DMS53 treated with DMSO at 0.1 percent for 48 hours (cell line): ENCODE results near the gene STK4.
A peak's percentile ranks its signal among the peaks of the same experiment; 100 is the strongest.
"Not testable (repeated sequence)": the region's sequence is repeated elsewhere in the genome, so short reads cannot be mapped to it uniquely, and the experiment has no call there.

ENCODE experiments used
- DNase-seq: peaks from one replicate; lab custom pipeline; 2025; ENCODE audit not compliant: unreplicated experiment; lab: John Stamatoyannopoulos, UW

Gene STK4

DNA sequence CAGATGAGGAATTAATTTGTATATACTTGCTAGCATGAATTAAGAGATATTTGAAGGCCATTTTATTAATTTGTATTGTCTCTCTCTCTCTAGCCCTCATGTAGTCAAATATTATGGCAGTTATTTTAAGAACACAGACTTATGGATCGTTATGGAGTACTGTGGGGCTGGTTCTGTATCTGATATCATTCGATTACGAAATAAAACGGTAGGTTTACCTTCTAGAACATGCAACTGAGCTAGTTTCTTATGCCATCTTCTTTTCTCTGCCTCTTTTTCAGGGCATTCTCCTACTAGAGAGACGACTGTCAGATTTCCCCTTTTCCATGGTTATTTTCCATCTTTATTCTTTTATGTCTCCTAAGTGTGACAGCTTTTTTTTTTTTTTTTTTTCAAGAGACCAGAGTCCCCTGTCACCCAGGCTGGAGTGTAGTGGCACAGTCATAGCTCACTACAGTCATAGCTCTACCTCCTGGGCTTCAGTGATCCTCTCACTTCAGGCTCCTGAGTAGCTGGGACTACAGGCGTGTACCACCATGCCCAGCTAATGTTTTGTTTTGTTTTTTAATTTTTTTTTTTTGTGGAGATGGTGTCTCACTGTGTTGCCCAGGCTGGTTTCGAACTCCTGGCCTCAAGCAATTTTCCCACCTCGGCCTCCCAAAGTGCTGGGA is 15.6 kb downstream of the STK4 start:
- no peak for DNase-seq

DNA sequence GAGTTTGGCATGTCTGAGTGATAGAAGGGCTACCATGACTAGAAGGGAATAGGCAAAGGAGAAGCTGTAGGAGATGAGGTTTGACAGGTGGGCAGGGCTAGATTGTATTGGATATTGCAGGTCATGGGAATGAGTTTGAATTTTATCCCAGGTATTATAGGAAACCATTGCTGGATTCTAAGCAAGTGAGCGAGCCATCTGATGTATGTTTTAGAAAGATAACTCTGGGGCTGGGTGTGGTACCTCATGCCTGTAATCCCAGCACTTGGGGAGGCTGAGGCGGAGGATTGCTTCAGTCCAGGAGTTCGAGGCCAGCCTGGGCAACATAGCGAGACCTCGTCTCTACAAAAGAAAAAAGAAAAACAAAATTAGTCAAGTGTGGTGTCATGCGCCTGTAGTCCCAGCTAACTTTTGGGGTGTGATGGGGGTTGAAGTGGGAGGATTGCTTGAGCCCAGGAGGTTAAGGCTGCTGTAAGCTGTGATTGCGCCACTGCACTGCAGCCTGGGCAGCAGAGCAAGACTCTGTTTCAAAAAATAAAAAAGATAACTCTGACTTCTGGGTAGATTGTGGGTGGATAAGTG is 16.9 kb downstream of the STK4 start:
- DNase-seq, result no peak

DNA sequence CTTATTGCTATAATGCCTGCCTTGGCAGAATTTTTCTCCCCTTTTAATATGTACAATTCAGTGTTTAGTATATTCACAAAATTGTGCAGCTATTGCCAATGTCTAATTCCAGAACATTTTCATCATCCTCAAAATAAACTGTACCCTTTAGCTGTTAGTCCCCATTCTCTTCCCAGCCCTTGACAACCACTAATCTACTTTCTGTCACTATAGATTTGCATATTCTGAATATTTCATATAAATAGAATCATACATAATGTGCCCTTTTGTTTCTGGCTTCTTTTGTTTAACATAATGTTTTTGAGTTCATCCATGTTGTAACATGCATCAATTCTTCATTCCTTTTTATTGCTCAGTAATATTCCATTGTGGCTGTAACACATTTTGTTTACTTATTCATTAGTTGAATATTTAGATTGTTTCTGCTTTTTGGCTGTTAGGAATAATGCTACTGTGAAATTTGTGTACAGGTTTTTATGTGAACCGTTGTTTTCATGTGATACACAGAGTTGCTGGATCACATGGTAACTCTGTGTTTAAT is 22.4 kb downstream of the STK4 start:
- DNase-seq, result no peak

DNA sequence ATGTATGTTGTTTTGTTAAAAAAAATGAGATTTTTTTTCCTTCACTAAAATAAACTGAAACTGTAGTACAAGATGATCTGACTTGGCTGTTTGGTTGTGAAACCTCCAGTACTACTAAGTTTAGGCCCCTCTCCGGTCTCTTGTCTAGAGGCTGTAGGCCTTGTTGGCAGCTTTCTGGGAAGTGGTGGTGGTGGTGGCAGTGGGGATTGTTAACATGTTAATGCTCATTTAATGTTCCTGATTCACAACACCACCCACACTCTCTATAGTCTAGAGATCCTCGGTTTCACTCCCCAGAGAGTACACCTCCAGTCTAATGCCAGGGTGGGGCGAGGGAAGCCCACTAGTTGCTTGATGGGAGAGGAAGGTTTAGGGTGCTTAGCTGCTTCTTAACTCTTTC is 24.1 kb downstream of the STK4 start:
- DNase-seq, result no peak

- DNase-seq, result no peak
Measured at GRCh38 chr20:44990957-44991356, 24.6 kb downstream of the STK4 start.

DNA sequence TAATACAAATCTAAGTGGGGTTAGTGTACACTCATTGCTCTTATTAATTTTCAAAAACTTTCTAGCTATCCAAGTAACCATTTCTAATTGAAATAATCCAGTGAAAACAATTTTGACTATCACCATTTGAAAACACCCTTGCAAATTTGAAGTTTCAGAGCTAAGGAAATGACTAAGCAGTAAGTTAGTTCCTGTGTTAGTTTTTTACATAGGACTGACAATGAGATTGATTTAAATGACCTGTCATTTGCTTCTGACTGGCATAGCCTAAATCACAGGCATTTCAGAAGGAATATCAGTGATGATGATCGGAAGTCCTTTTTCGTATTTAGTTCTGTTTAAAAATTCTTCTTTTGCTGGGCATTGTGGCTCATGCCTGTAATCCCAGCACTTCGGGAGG is 27.0 kb downstream of the STK4 start:
- DNase-seq, result no peak

GRCh38 chr20:44997171-44997570 is 30.9 kb downstream of the STK4 start:
- no peak for DNase-seq

GRCh38 chr20:44997668-44998067 is 31.4 kb downstream of the STK4 start:
- DNase-seq, result no peak

DNA sequence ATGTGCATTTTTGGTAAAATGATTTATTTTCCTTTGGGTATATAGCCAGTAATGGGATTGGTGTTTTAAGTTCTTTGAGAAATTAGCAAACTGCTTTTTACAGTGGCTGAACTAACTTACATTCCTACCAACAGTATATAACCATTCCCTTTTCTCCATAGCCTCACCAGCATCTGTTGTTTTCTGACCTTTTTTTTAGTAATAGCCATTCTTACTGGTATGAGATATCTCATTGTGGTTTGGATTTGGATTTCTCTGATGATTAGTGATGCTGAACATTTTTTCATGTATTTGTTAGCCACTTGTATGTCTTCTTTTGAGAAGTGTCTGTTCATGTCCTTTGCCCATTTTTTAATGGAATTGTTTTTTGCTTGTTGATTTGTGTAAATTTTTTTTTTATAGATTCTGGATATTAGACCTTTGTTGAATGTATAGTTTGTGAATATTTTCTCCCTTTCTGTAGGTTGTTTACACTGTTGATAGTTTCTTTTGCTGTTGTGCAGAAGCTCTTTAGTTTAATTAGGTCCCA is 42.3 kb downstream of the STK4 start:
- no peak for DNase-seq

GRCh38 chr20:45010399-45010828 is 44.1 kb downstream of the STK4 start:
- DNase-seq, result no peak

GRCh38 chr20:45011108-45011526 is 44.8 kb downstream of the STK4 start:
- peak; percentile 65 for DNase-seq

DNA sequence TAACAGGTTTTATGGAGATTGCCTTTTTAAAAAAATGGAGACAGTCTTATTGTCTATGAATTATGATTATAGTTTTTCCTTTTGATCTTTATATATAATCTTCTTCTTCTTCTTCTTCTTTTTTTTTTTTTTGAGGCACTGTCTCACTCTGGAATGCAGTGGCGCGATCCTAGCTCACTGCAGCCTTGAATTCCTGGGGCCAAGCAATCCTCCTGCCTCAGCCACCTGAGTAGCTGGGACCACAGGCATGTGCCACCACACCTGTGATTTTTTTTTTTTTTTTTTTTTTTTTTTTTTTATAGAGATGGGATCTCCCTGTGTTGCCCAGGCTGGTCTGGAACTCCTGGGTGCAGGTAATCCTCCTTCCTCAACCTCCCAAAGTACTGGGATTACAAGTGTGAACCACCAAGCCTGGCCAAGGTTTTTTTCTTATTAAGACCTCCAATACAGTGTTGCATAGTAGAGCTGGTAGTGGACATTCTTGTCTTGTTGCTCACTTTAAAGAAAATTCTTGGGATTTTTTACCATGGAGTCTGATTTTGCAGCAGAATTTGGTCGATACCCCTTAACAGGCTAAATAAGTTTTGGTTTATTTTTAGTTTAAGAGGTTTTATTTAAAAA is 46.5 kb downstream of the STK4 start:
- no peak for DNase-seq

DNA sequence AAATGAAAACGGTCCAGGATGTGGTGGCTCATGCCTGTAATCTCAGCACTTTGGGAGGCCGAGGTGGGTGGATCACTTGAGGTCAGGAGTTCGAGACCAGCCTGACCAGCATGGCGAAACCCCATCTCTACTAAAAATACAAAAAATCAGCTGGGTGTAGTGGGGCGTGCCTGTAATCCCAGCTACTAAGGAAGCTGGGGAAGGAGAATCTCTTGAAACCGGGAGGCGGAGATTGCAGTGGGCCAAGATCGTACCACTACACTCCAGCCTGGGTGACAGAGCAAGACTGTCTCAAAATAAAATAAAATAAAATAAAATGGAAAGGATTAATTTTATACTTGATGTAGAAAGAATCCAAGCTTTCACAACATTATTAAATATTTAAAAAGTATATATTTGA is 47.8 kb downstream of the STK4 start:
- not testable (repeated sequence) for DNase-seq

GRCh38 chr20:45014671-45015415 is 48.5 kb downstream of the STK4 start:
- DNase-seq, result no peak

GRCh38 chr20:45016089-45016671 is 49.9 kb downstream of the STK4 start:
- DNase-seq, result no peak

GRCh38 chr20:45017281-45017680 is 51.0 kb downstream of the STK4 start:
- no peak for DNase-seq

DNA sequence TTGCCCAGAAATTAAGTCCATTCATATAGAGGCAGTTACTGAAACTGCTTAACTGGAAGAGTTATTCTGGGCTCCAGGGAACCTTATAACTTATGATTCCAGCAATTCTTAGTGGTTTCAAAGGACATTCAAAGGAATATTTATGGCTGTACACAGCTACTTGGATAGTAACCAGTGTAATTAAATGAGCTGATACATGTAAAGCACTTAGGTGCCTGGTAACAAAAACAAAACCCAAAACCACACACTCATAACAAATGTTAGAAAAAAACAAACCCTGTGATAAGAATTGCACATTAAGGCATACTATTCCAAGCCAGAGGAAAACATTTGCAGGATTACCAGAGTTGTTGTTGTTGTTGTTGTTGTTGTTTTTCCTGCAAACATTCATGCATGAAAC is 51.5 kb downstream of the STK4 start:
- DNase-seq, result no peak

DNA sequence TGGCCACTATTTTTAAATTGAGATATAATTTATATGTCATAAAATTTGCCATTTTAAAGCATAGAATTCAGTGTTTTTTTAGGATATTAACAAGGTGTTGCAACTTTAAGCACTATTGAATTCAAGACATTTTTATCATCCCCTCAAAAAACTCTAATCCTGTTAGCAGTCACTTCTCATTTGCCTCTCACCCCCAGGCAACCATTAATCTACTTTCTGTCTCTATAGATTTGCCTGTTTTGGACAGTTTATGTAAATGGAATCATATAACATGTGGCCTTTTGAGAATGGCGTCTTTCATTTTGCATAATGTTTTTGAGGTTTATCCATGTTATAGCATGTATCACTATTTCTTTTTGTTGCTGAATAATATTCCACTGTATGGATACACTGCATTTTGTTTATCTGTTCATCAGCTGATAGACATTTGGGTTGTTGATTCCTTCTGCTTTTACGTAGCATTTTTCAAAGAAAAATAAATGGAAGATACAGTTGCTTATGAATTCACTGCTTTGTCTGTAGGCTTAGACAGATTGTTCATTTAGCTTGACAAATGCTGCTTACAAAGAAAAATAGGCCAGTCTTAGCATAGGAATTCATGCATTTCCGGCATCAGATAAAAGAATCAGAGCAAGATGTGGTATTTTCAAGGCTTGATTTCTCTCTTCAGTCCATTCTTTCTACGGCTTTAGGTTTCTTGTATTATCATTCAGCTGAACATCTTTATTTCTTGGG is 52.9 kb downstream of the STK4 start:
- no peak for DNase-seq

- DNase-seq, result no peak
Measured at GRCh38 chr20:45019762-45020123, 53.4 kb downstream of the STK4 start.

DNA sequence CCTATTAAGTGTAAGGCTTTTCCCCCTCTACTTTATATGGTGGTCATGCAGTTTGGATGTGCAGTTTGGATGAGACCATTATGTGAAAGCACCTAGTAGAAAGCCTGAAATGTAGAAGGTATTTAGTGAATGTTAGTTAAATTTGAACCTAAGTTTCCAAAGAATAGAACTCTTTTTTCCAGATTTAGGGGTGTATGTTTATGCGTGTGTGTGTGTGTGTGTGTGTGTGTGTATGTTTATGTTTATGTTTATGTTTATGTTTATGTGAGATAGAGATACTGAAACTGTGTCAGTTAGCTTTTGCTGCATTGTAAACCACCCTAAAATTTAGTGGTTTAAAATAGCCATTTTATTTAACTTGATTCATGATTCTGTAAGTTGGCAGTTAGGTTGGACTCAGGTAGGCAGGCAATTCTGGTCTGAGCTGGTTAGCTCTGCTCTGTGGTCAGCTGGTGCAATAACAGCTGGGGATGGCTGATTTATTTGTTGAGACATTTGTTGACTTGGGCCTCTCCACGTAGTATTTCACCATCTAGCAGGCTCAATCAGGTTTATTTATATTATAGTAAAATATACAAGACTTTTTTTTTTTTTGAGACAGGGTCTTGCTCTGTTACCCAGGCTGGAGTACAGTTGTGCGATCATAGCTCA is 54.0 kb downstream of the STK4 start:
- peak; percentile 53 for DNase-seq
